Neural cell (in vitro differentiated cells): ENCODE results near the gene NRG3. TPM values are rescaled to one million over a fixed set of nuclear protein-coding genes. Genes with fewer than 3 reads are reported as not detected.

Source experiments
- H2AFZ ChIP-seq: fragments of 200-600, 300-800 bp; sonication (generic), shearing (Covaris generic); 2 replicates; pipeline ENCODE4 v1.6.0; 2014; ENCODE audit warnings: low read depth, mild to moderate bottlenecking, antibody characterized with exemption, low read length, moderate library complexity
- H3F3A ChIP-seq: fragments of 200-600 bp; shearing (Covaris generic); 2 replicates; pipeline ENCODE4 v1.6.1; 2016; ENCODE audit warnings: mild to moderate bottlenecking, moderate library complexity, mixed read lengths, antibody characterized with exemption, low read length; ENCODE audit not compliant: insufficient read depth, poor library complexity, severe bottlenecking
- H3K27ac ChIP-seq: fragments of 200-600, 300-800 bp; sonication (generic), shearing (Covaris generic); 2 replicates; pipeline ENCODE4 v1.5.1; 2014; ENCODE audit warnings: mild to moderate bottlenecking, low read length, moderate library complexity
- H3K27me3 ChIP-seq: fragments of 300-800, 200-600 bp; sonication (generic), shearing (Covaris generic); 2 replicates; pipeline ENCODE4 v1.6.0; 2014; ENCODE audit warnings: mild to moderate bottlenecking, low read depth, low read length, moderate library complexity; ENCODE audit not compliant: insufficient read depth
- H3K36me3 ChIP-seq: fragments of 300-800, 200-600 bp; sonication (generic), shearing (Covaris generic); 2 replicates; pipeline ENCODE4 v1.5.1; 2014; ENCODE audit warnings: mild to moderate bottlenecking, antibody characterized with exemption, low read length, moderate library complexity; ENCODE audit not compliant: insufficient read depth
- H3K4me2 ChIP-seq: fragments of 300-800, 200-600 bp; sonication (generic), shearing (Covaris generic); 2 replicates; pipeline ENCODE4 v1.6.0; 2014; ENCODE audit warnings: mild to moderate bottlenecking, low read length
- H3K4me3 ChIP-seq: fragments of 300-800, 200-600 bp; sonication (generic), shearing (Covaris generic); 2 replicates; pipeline ENCODE4 v1.5.1; 2014; ENCODE audit warnings: mild to moderate bottlenecking, low read length, moderate library complexity
- H3K79me2 ChIP-seq: fragments of 200-600 bp; shearing (Covaris generic); replicated peaks from 2 replicates; pipeline ENCODE4 v1.6.0; 2014; ENCODE audit warnings: mild to moderate bottlenecking, low read length, moderate library complexity; ENCODE audit not compliant: insufficient read depth
- H3K9ac ChIP-seq: fragments of 300-800, 200-600 bp; sonication (generic), shearing (Covaris generic); 2 replicates; pipeline ENCODE4 v1.6.1; 2016; ENCODE audit warnings: mild to moderate bottlenecking, low read length, mixed read lengths
- H3K9me2 ChIP-seq: fragments of 200-600 bp; shearing (Covaris generic); 2 replicates; pipeline ENCODE4 v1.6.1; 2016; ENCODE audit warnings: mild to moderate bottlenecking, low read length, mixed read lengths; ENCODE audit not compliant: insufficient read depth
- H3K9me3 ChIP-seq: fragments of 200-600, 300-800 bp; sonication (generic), shearing (Covaris generic); 2 replicates; pipeline ENCODE4 v1.6.1; 2016; ENCODE audit warnings: mild to moderate bottlenecking, mixed run types, low read length, moderate library complexity, mixed read lengths
- H4K20me1 ChIP-seq: fragments of 200-600 bp; shearing (Covaris generic); 2 replicates; pipeline ENCODE4 v1.6.1; 2016; ENCODE audit warnings: mild to moderate bottlenecking, mixed run types; ENCODE audit not compliant: insufficient read depth
- CTCF ChIP-seq: fragments of 450-650 bp; IDR thresholded peaks from 2 replicates; pipeline ENCODE4 v1.5.1; 2014; ENCODE audit warnings: antibody characterized with exemption, mild to moderate bottlenecking, moderate library complexity; ENCODE audit not compliant: poor library complexity, severe bottlenecking
- EP300 ChIP-seq: fragments of 450-650 bp; conservative IDR thresholded peaks from 2 replicates; pipeline ENCODE4 v1.6.1; 2014; ENCODE audit warnings: antibody characterized with exemption, mild to moderate bottlenecking, moderate library complexity; ENCODE audit not compliant: poor library complexity, severe bottlenecking
- EZH2 ChIP-seq: fragments of 200-600, 300-800 bp; shearing (Covaris generic), sonication (generic); IDR thresholded peaks from 2 replicates; pipeline ENCODE4 v1.6.1; 2014; ENCODE audit warnings: antibody characterized with exemption, low read length, borderline replicate concordance, mild to moderate bottlenecking; ENCODE audit not compliant: insufficient read depth, poor library complexity, severe bottlenecking
- MXI1 ChIP-seq: fragments of 450-650 bp; conservative IDR thresholded peaks from 2 replicates; pipeline ENCODE4 v1.6.1; 2014; ENCODE audit warnings: antibody characterized with exemption, mild to moderate bottlenecking; ENCODE audit not compliant: poor library complexity, severe bottlenecking
- POLR2AphosphoS5 ChIP-seq: IDR thresholded peaks from 2 replicates; pipeline ENCODE4 v1.6.1; 2012
- RAD21 ChIP-seq: fragments of 450-650 bp; conservative IDR thresholded peaks from 2 replicates; pipeline ENCODE4 v1.6.1; 2014; ENCODE audit warnings: antibody characterized with exemption, mild to moderate bottlenecking, moderate library complexity
- REST ChIP-seq: IDR thresholded peaks from 2 replicates; pipeline ENCODE4 v1.6.1; 2012; ENCODE audit warnings: borderline replicate concordance
- SMC3 ChIP-seq: fragments of 450-650 bp; conservative IDR thresholded peaks from 2 replicates; pipeline ENCODE4 v1.6.1; 2014; ENCODE audit warnings: antibody characterized with exemption, mild to moderate bottlenecking, moderate library complexity; ENCODE audit not compliant: poor library complexity
- TAF1 ChIP-seq: IDR thresholded peaks from 2 replicates; pipeline ENCODE4 v1.6.1; 2012; ENCODE audit warnings: low read depth
- polyA plus RNA-seq: library from polyadenylated mRNA; depleted of rRNA; stranded (reverse); fragments of >200 nt; gene quantifications from 2 replicates; pipeline ENCODE4 v1.2.3, GENCODE V29; 2014

Gene NRG3
- polyA plus RNA-seq, 1 donor from 2014 or later, result 14.0 TPM

- no peak for TF ChIP-seq POLR2AphosphoS5
- no peak for TF ChIP-seq RAD21
- no peak for TF ChIP-seq CTCF
- TF ChIP-seq TAF1, result no peak
- no peak for TF ChIP-seq SMC3
- TF ChIP-seq EZH2, result no peak
- no peak for TF ChIP-seq REST
- no peak for TF ChIP-seq EP300
- no peaks in the 10 kb centered on the region for H3K36me3 ChIP-seq
- H2AFZ ChIP-seq, result no peak overlapping the region
- H3K9me3 ChIP-seq, result no peaks in the 10 kb centered on the region
- H3K9ac ChIP-seq, result no peak overlapping the region
- no peaks in the 10 kb centered on the region for H3K9me2 ChIP-seq
- no peak overlapping the region for H3K4me3 ChIP-seq
- no peak overlapping the region for H3K27ac ChIP-seq
- H4K20me1 ChIP-seq, result no peaks in the 10 kb centered on the region
- H3F3A ChIP-seq, result no peaks in the 10 kb centered on the region
- H3K4me2 ChIP-seq, result no peak overlapping the region
- no peaks in the 10 kb centered on the region for H3K27me3 ChIP-seq
- H3K79me2 ChIP-seq, result no peaks in the 10 kb centered on the region
These were observed 676.5 kb downstream of the NRG3 start for GRCh38 chr10:82551506-82551905.

GRCh38 chr10:82552267-82552666, 677.3 kb downstream of the NRG3 start:
- no peak overlapping the region for H3K9ac ChIP-seq
- no peak overlapping the region for H3K27ac ChIP-seq

More at GRCh38 chr10:82552267-82552666, 677.3 kb downstream of the NRG3 start:
- Histone ChIP-seq H4K20me1 (no peaks in the 10 kb centered on the region), H3K9me2 (no peaks in the 10 kb centered on the region), H3F3A (no peaks in the 10 kb centered on the region), H3K79me2 (no peaks in the 10 kb centered on the region), H2AFZ (no peak overlapping the region), H3K4me2 (no peak overlapping the region), H3K9me3 (no peaks in the 10 kb centered on the region), H3K4me3 (no peak overlapping the region), H3K36me3 (no peaks in the 10 kb centered on the region), H3K27me3 (no peaks in the 10 kb centered on the region)
- no peak for TF ChIP-seq SMC3
- TF ChIP-seq CTCF, result no peak
- TF ChIP-seq EP300, result no peak
- no peak for TF ChIP-seq REST
- TF ChIP-seq MXI1, result no peak
- TF ChIP-seq POLR2AphosphoS5, result no peak
- TF ChIP-seq TAF1, result no peak
- no peak for TF ChIP-seq RAD21
- no peak for TF ChIP-seq EZH2
